Endothelial cell of umbilical vein (primary cell): ENCODE data around the gene CTNNA2. TPM values are rescaled to one million over a fixed set of nuclear protein-coding genes. Genes with fewer than 3 reads are reported as not detected.

Experiments
- BruUV-seq: library from RNA; stranded (reverse); fragments of 400-500 nt; replicated peaks from 2 replicates; lab custom pipeline; 2021; lab: Mats Ljungman, UMichigan
- CTCF ChIA-PET: fragments of 300-600, 350-600 bp; sonication (Branson Sonifier 250); formaldehyde crosslinking; loops from one replicate; lab custom pipeline; 2021; ENCODE audit warnings: antibody characterized with exemption, inconsistent platforms; lab: Charles Lee
- POLR2A ChIA-PET: fragments of 300-600, 350-600 bp; sonication (Branson Sonifier 250); formaldehyde crosslinking; loops from one replicate; lab custom pipeline; 2021; ENCODE audit warnings: antibody characterized with exemption, inconsistent platforms; lab: Charles Lee
- DNase-seq: peaks from one replicate; pipeline ENCODE4 v3.0.0-alpha.2; 2011; ENCODE audit warnings: low read depth, low spot score
- FAIRE-seq: peaks from 2 replicates; lab custom pipeline; 2011; peaks lifted over from hg19 to GRCh38; lab: Jason Lieb, UNC
- H2AFZ ChIP-seq: 2 replicates; pipeline ENCODE4 v1.6.0; 2012; ENCODE audit warnings: low read depth, low read length, control low read depth, inconsistent platforms
- H3K27ac ChIP-seq: 2 replicates; pipeline ENCODE4 v1.5.1; 2011; ENCODE audit warnings: low read depth, mild to moderate bottlenecking, control low read depth, low read length, moderate library complexity; ENCODE audit not compliant: insufficient read depth
- H3K27me3 ChIP-seq, 2 experiments: 2 replicates each; pipeline versions ENCODE4 v1.6.0 to v1.6.1; 2011; ENCODE audit warnings: low read length in 2 of 2, mixed read lengths in 1 of 2; ENCODE audit not compliant: control insufficient read depth in 2 of 2, insufficient read depth in 2 of 2
- H3K36me3 ChIP-seq, 2 experiments: 2 replicates in 1 of 2; 3 replicates in 1 of 2; pipeline ENCODE4 v1.5.1; 2011; ENCODE audit warnings: low read length in 2 of 2, mild to moderate bottlenecking in 1 of 2, moderate library complexity in 1 of 2; ENCODE audit not compliant: control insufficient read depth in 2 of 2, insufficient read depth in 2 of 2; ENCODE audit errors: extremely low read depth in 1 of 2
- H3K4me1 ChIP-seq: 3 replicates; pipeline ENCODE4 v1.5.1; 2011; ENCODE audit warnings: mild to moderate bottlenecking, low read length; ENCODE audit not compliant: control insufficient read depth, insufficient read depth; ENCODE audit errors: extremely low read depth
- H3K4me2 ChIP-seq: 2 replicates; pipeline ENCODE4 v1.6.1; 2011; ENCODE audit warnings: low read length, control low read depth, mixed read lengths; ENCODE audit not compliant: insufficient read depth
- H3K4me3 ChIP-seq, 3 experiments: fragments of 200-600 bp in 1 of 3; sonication (generic), shearing (Covaris generic) in 1 of 3; replicated peaks in 1 of 3; 2 replicates each; pipeline ENCODE4 v1.5.1; 2011 to 2016; ENCODE audit warnings: control low read depth in 3 of 3, low read length in 3 of 3, mild to moderate bottlenecking in 2 of 3, inconsistent platforms in 1 of 3, low read depth in 1 of 3, moderate library complexity in 1 of 3; ENCODE audit not compliant: insufficient read depth in 1 of 3
- H3K79me2 ChIP-seq: 2 replicates; pipeline ENCODE4 v1.6.0; 2012; ENCODE audit warnings: low read length, inconsistent platforms; ENCODE audit not compliant: control insufficient read depth, insufficient read depth
- H3K9ac ChIP-seq: replicated peaks from 2 replicates; pipeline ENCODE3; 2011; ENCODE audit warnings: low read length, control low read depth; ENCODE audit not compliant: insufficient read depth; ENCODE audit errors: extremely low read depth
- H3K9me1 ChIP-seq: replicated peaks from 3 replicates; pipeline ENCODE4 v1.6.0; 2011; ENCODE audit warnings: mild to moderate bottlenecking, low read length; ENCODE audit not compliant: control insufficient read depth, insufficient read depth; ENCODE audit errors: extremely low read depth
- H3K9me3 ChIP-seq: replicated peaks from 2 replicates; pipeline ENCODE4 v1.5.1; 2012; ENCODE audit warnings: low read length, inconsistent platforms; ENCODE audit not compliant: control insufficient read depth, insufficient read depth
- H4K20me1 ChIP-seq: replicated peaks from 2 replicates; pipeline ENCODE3; 2011; ENCODE audit warnings: mild to moderate bottlenecking, low read length; ENCODE audit not compliant: control insufficient read depth, insufficient read depth; ENCODE audit errors: extremely low read depth
- EZH2 ChIP-seq: IDR thresholded peaks from 2 replicates; pipeline ENCODE4 v1.6.1; 2012; ENCODE audit warnings: borderline replicate concordance, low read depth, mild to moderate bottlenecking, moderate library complexity, low read length, inconsistent platforms; ENCODE audit not compliant: severe bottlenecking
- JUN ChIP-seq: IDR thresholded peaks from 2 replicates; pipeline ENCODE4 v1.6.1; 2011; ENCODE audit warnings: borderline replicate concordance, low read depth; ENCODE audit not compliant: insufficient read length, insufficient read depth
- dilution Hi-C: fragments of 300-500 bp; cut with MboI; formaldehyde crosslinking; loops from one replicate; pipeline ENCODE4 v1.15.0; 2019; ENCODE audit warnings: low sequenced_read_pairs; ENCODE audit not compliant: extremely low pct_ligation_motif_present
- intact Hi-C: fragments of 100-400 bp; cut with micrococcal nuclease; formaldehyde crosslinking; loops from one replicate; pipeline ENCODE4 v1.10.0; 2022
- polyA plus RNA-seq, 4 experiments: library from polyadenylated mRNA; depleted of rRNA in 3 of 4; stranded (reverse) in 3 of 4; unstranded in 1 of 4; fragments of >200 nt; gene quantifications; 2 replicates each; pipeline versions ENCODE4 v1.2.1 to v1.2.3, GENCODE V29; 2011 to 2012; ENCODE audit warnings: missing spikeins in 1 of 4
- total RNA-seq: library from RNA; stranded (reverse); gene quantifications from 2 replicates; pipeline ENCODE4 v1.2.3, GENCODE V29; 2021
- TF ChIP-seq, protein P1 (sequence below), 2 donors: IDR thresholded peaks; 1 replicate in 1 of 2; 2 replicates in 1 of 2; pipeline ENCODE4 v1.5.1; 2011; ENCODE audit warnings: low read length in 2 of 2, mild to moderate bottlenecking in 2 of 2, moderate library complexity in 2 of 2, control low read depth in 1 of 2, inconsistent platforms in 1 of 2, low read depth in 1 of 2; ENCODE audit not compliant: insufficient read depth in 1 of 2; ENCODE audit errors: extremely low read depth in 1 of 2

CTNNA2 gene
- total and polyA plus RNA-seq, 2 donors (not counting 3 experiments of a cell fraction or from before 2014, with no cell fraction given): not detected

DNA sequence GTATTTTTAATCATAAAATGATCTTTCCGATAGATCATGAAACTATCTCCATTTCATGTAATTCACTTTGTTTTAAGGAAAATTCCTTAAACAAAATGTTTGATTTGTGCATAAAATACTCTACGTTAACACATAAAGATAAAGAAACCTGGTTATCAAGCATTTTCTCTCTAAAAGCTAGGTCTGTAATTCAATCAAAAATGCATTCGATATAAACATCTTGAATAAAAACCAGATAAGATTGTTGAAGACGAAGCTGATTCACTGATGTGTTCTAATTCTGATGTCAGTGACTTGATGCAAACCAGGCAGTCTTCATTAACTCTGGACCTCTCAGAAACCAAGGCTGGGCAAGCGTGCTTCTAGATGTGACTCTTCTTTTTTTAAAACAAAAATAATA, 245.2 kb downstream of the CTNNA2 start:
- Histone ChIP-seq H3K4me2 (no peak overlapping the region), H2AFZ (no peak overlapping the region), H3K36me3 (no peaks in the 10 kb centered on the region), H3K27ac (no peak overlapping the region), H3K9me1 (no peaks in the 10 kb centered on the region), H3K9ac (no peak overlapping the region), H3K27me3 (no peaks in the 10 kb centered on the region), H4K20me1 (no peaks in the 10 kb centered on the region), H3K79me2 (no peaks in the 10 kb centered on the region), H3K4me3 (no peak overlapping the region), H3K9me3 (peaks cover 9% of the 10 kb centered on the region), H3K4me1 (no peaks in the 10 kb centered on the region)
- TF ChIP-seq, protein P1, sequence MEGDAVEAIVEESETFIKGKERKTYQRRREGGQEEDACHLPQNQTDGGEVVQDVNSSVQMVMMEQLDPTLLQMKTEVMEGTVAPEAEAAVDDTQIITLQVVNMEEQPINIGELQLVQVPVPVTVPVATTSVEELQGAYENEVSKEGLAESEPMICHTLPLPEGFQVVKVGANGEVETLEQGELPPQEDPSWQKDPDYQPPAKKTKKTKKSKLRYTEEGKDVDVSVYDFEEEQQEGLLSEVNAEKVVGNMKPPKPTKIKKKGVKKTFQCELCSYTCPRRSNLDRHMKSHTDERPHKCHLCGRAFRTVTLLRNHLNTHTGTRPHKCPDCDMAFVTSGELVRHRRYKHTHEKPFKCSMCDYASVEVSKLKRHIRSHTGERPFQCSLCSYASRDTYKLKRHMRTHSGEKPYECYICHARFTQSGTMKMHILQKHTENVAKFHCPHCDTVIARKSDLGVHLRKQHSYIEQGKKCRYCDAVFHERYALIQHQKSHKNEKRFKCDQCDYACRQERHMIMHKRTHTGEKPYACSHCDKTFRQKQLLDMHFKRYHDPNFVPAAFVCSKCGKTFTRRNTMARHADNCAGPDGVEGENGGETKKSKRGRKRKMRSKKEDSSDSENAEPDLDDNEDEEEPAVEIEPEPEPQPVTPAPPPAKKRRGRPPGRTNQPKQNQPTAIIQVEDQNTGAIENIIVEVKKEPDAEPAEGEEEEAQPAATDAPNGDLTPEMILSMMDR (IDR thresholded peaks at IDR 0.05; ENCODE audit: extremely low read depth in 1 of 2, insufficient read depth in 1 of 2, low read depth in 1 of 2, low read length in 2 of 2): no peak
- CTCF ChIA-PET: no interaction called here
- no peak for FAIRE-seq
- dilution Hi-C loops: no loop called here
- POLR2A ChIA-PET: no interaction called here
- intact Hi-C loops: no loop called here
- no peak for DNase-seq
- no TSS peak for BruUV-seq

DNA sequence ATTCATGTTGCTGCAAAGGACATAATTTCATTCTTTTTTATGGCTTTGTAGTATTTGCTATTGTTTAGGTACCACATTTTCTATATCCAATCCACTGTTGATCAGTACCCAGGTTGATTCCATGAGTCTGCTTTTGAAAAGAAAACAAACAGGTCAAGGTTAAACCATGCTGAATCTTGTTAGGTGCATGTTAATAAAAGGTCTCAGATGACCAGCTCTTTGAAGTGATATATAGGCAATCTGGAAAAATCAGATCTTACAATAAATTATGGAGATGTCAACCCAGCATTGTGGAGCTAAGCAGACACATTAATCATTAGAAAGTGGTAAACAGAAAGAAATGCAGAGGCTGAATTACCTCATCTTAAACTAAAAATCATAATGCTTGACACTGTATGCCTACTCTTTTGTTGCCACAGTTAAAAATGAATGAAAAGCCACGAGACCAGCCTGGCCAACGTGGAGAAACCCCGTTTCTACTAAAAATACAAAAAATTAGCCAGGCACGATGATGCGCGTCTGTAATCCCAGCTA, 246.0 kb downstream of the CTNNA2 start:
- no peak overlapping the region for H2AFZ ChIP-seq
- no peaks in the 10 kb centered on the region for H3K9me1 ChIP-seq
- H3K27ac ChIP-seq: no peak overlapping the region
- ChIA-PET POLR2A (no interaction called here), CTCF (no interaction called here)
- H3K9ac ChIP-seq: no peak overlapping the region
- peaks cover 7% of the 10 kb centered on the region for H3K9me3 ChIP-seq
- no peaks in the 10 kb centered on the region for H4K20me1 ChIP-seq
- BruUV-seq: no TSS peak
- H3K4me3 ChIP-seq: no peak overlapping the region
- TF ChIP-seq JUN: no peak
- TF ChIP-seq, protein P1 (IDR thresholded peaks at IDR 0.05; ENCODE audit: extremely low read depth in 1 of 2, insufficient read depth in 1 of 2, low read depth in 1 of 2, low read length in 2 of 2): no peak
- TF ChIP-seq EZH2: no peak
- dilution Hi-C loops: no loop called here
- intact Hi-C loops: no loop called here
- no peak overlapping the region for H3K4me2 ChIP-seq
- FAIRE-seq (no peak), DNase-seq (no peak)
- H3K79me2 ChIP-seq: no peaks in the 10 kb centered on the region
- H3K4me1 ChIP-seq: no peaks in the 10 kb centered on the region
- H3K27me3 ChIP-seq: no peaks in the 10 kb centered on the region
- H3K36me3 ChIP-seq: no peaks in the 10 kb centered on the region
